ENCODE results near the gene RIPOR1.

RIPOR1 gene

DNA sequence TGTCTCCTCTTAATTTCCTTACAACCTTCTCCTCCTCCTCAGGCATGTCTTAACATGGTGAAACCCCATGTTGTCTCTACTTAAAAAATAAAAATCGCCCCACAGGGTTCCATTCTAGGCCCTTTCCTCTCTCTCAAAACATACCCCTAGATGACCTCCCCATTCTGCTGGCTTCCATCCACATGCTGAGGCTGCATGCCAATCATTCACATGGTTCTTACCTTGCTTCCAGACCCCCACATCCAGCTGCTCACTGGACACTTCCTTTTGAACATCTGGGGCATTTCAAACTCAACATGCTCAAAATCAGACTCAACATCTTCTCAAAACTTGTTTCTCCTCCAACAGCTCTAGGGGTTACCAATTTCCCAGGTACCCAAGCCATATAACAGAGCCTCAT lies 21.3 kb downstream of the RIPOR1 start:
- no peak overlapping the region for H3K9ac ChIP-seq (ENCODE audit: low read depth, low read length)
- H3K9me3 ChIP-seq (ENCODE audit: insufficient read depth, low read depth, low read length): no peaks in the 10 kb centered on the region
- no peaks in the 10 kb centered on the region; the same call in 1 of the 2 replicates for H3K4me1 ChIP-seq (ENCODE audit: insufficient read depth, low read length)
- no peak overlapping the region for H3K4me3 ChIP-seq (ENCODE audit: low read length)
- no peak overlapping the region for H3K27ac ChIP-seq (ENCODE audit: low read length)
- peaks cover 6% of the 10 kb centered on the region; the same call in 1 of the 2 replicates for H3K36me3 ChIP-seq (ENCODE audit: insufficient read depth, low read depth, low read length)
- H3K27me3 ChIP-seq (ENCODE audit: insufficient read depth, low read length): no peaks in the 10 kb centered on the region; the same call in 1 of the 2 replicates

GRCh38 chr16:67551091-67551490 lies 22.5 kb downstream of the RIPOR1 start:
- H3K4me1 ChIP-seq (ENCODE audit: insufficient read depth, low read length): no peaks in the 10 kb centered on the region; the same call in 1 of the 2 replicates
- H3K27ac ChIP-seq (ENCODE audit: low read length): no peak overlapping the region
- no peaks in the 10 kb centered on the region for H3K27me3 ChIP-seq (ENCODE audit: insufficient read depth, low read length)
- H3K9ac ChIP-seq (ENCODE audit: low read depth, low read length): no peak overlapping the region
- peaks cover 6% of the 10 kb centered on the region; the same call in 1 of the 2 replicates for H3K36me3 ChIP-seq (ENCODE audit: insufficient read depth, low read depth, low read length)
- H3K9me3 ChIP-seq (ENCODE audit: insufficient read depth, low read depth, low read length): no peaks in the 10 kb centered on the region
- no peak overlapping the region for H3K4me3 ChIP-seq (ENCODE audit: low read length)

GRCh38 chr16:67551972-67552371 lies 23.3 kb downstream of the RIPOR1 start:
- Histone ChIP-seq H3K9ac (ENCODE audit: low read depth, low read length) (peak overlapping the region; percentile 32; the same call in 1 of the 2 replicates), H3K27me3 (ENCODE audit: insufficient read depth, low read length) (no peaks in the 10 kb centered on the region), H3K4me3 (ENCODE audit: low read length) (no peak overlapping the region), H3K36me3 (ENCODE audit: insufficient read depth, low read depth, low read length) (peaks cover 6% of the 10 kb centered on the region; the same call in 1 of the 2 replicates), H3K27ac (ENCODE audit: low read length) (no peak overlapping the region), H3K4me1 (ENCODE audit: insufficient read depth, low read length) (no peaks in the 10 kb centered on the region; the same call in 1 of the 2 replicates), H3K9me3 (ENCODE audit: insufficient read depth, low read depth, low read length) (no peaks in the 10 kb centered on the region)

GRCh38 chr16:67552476-67552875 lies 23.8 kb downstream of the RIPOR1 start:
- H3K4me1 ChIP-seq (ENCODE audit: insufficient read depth, low read length): no peaks in the 10 kb centered on the region; the same call in 1 of the 2 replicates
- H3K9ac ChIP-seq (ENCODE audit: low read depth, low read length): peak overlapping the region; percentile 32; the same call in 1 of the 2 replicates
- no peak overlapping the region for H3K27ac ChIP-seq (ENCODE audit: low read length)
- H3K4me3 ChIP-seq (ENCODE audit: low read length): no peak overlapping the region
- peaks cover 6% of the 10 kb centered on the region; the same call in 1 of the 2 replicates for H3K36me3 ChIP-seq (ENCODE audit: insufficient read depth, low read depth, low read length)
- H3K27me3 ChIP-seq (ENCODE audit: insufficient read depth, low read length): no peaks in the 10 kb centered on the region
- H3K9me3 ChIP-seq (ENCODE audit: insufficient read depth, low read depth, low read length): no peaks in the 10 kb centered on the region

DNA sequence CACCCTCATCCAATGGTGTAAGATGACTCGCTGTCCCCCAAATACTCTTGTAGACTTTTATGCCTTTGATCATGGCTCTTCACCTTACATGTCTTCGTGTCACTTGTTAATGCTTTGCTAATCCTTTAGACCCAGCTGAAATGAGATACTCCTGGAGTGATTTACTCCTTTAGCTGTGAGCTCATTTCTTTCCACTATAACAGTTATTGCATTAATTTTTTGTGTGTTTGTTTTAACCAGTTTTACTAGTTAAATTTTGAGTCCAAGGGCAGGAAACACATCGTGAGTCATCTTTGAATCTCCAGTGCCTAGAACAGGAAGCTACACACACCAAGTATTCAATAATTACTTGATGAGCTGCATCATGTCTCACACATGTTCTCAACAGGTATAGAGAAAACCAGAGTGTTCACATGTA lies 27.2 kb downstream of the RIPOR1 start:
- Histone ChIP-seq H3K36me3 (ENCODE audit: insufficient read depth, low read depth, low read length) (peaks cover 6% of the 10 kb centered on the region; the same call in 1 of the 2 replicates), H3K4me3 (ENCODE audit: low read length) (no peak overlapping the region), H3K27me3 (ENCODE audit: insufficient read depth, low read length) (no peaks in the 10 kb centered on the region), H3K4me1 (ENCODE audit: insufficient read depth, low read length) (peaks cover under 1% of the 10 kb centered on the region), H3K9me3 (ENCODE audit: insufficient read depth, low read depth, low read length) (no peaks in the 10 kb centered on the region), H3K27ac (ENCODE audit: low read length) (no peak overlapping the region), H3K9ac (ENCODE audit: low read depth, low read length) (no peak overlapping the region; the same call in 1 of the 2 replicates)

DNA sequence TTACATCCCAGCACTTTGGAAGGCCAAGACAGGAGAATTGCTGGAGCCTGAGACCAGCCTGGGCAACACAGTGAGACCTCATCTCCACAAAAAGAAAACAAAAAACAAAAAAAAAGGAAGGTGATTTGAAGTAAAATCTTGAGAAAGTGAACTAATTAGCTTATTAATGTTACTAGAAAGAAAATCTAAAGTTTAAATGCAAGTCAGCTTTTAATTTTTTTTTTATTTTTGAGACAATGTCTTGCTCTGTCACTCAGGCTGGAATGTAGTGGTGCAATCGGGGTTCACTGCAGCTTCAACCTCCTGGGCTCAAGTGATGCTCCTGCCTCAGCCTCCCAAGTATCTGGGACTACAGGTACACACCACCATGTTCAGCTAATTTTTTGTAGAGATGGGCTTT lies 30.2 kb downstream of the RIPOR1 start:
- Histone ChIP-seq H3K4me1 (ENCODE audit: insufficient read depth, low read length) (peaks cover 7% of the 10 kb centered on the region), H3K27ac (ENCODE audit: low read length) (no peak overlapping the region), H3K9me3 (ENCODE audit: insufficient read depth, low read depth, low read length) (no peaks in the 10 kb centered on the region), H3K9ac (ENCODE audit: low read depth, low read length) (no peak overlapping the region), H3K4me3 (ENCODE audit: low read length) (no peak overlapping the region), H3K27me3 (ENCODE audit: insufficient read depth, low read length) (no peaks in the 10 kb centered on the region), H3K36me3 (ENCODE audit: insufficient read depth, low read depth, low read length) (peaks cover 6% of the 10 kb centered on the region; the same call in 1 of the 2 replicates)

DNA sequence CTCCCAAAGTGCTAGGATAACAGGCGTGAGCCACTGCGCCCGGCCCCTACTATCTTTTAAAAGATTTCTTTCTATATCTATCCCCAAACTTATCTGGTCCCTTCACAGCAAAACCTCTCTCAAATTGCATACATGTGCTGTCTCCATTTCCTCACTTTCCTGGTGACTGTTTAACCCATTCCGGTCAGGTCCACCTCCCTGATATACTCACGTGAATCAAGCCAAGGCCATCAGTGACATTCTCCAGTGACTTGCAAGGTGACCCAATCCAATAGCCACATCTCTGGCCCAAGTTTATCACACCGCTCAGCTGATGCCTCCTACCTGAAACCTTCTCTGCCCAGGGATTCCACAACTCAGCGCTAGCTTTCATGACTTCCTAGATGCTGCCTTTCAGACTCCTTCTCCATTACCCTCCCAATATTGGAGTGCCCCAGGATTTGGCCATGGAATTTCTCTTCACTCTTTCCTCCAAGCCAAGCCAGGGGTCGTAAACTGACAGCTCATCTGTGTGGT lies 32.3 kb downstream of the RIPOR1 start:
- Histone ChIP-seq H3K9ac (ENCODE audit: low read depth, low read length) (peak overlapping the region; percentile 94; the same call in 1 of the 2 replicates), H3K27ac (ENCODE audit: low read length) (no peak overlapping the region), H3K27me3 (ENCODE audit: insufficient read depth, low read length) (no peaks in the 10 kb centered on the region), H3K9me3 (ENCODE audit: insufficient read depth, low read depth, low read length) (no peaks in the 10 kb centered on the region), H3K36me3 (ENCODE audit: insufficient read depth, low read depth, low read length) (no peaks in the 10 kb centered on the region), H3K4me1 (ENCODE audit: insufficient read depth, low read length) (peaks cover 7% of the 10 kb centered on the region; the same call in 1 of the 2 replicates), H3K4me3 (ENCODE audit: low read length) (peak overlapping the region; percentile 96)

DNA sequence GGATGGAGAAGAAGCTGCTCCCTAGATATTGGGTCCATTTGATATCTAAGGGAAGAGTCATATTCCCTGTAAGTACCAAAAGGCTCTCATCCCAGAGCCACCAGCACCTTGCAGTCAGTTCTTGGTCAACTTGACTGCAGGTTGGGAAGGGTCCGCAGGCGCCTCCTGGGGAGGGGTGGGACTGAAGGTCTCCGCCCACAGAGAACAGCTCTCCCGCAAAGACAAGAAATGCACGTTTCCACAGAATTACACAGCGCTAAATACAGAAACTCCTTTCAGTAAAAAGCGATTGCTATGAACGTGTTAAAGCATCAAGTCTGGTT lies 32.8 kb downstream of the RIPOR1 start:
- peak overlapping the region; percentile 94 for H3K9ac ChIP-seq (ENCODE audit: low read depth, low read length)
- peaks cover 7% of the 10 kb centered on the region; the same call in 1 of the 2 replicates for H3K4me1 ChIP-seq (ENCODE audit: insufficient read depth, low read length)
- H3K27ac ChIP-seq (ENCODE audit: low read length): peak overlapping the region; percentile 65
- no peaks in the 10 kb centered on the region for H3K36me3 ChIP-seq (ENCODE audit: insufficient read depth, low read depth, low read length)
- H3K4me3 ChIP-seq (ENCODE audit: low read length): peak overlapping the region; percentile 96
- no peaks in the 10 kb centered on the region for H3K9me3 ChIP-seq (ENCODE audit: insufficient read depth, low read depth, low read length)
- H3K27me3 ChIP-seq (ENCODE audit: insufficient read depth, low read length): no peaks in the 10 kb centered on the region

GRCh38 chr16:67561824-67562525 lies 33.3 kb downstream of the RIPOR1 start:
- Histone ChIP-seq H3K27me3 (ENCODE audit: insufficient read depth, low read length) (no peaks in the 10 kb centered on the region), H3K27ac (ENCODE audit: low read length) (peak overlapping the region; percentile 65), H3K36me3 (ENCODE audit: insufficient read depth, low read depth, low read length) (no peaks in the 10 kb centered on the region), H3K4me3 (ENCODE audit: low read length) (peak overlapping the region; percentile 96), H3K9me3 (ENCODE audit: insufficient read depth, low read depth, low read length) (no peaks in the 10 kb centered on the region), H3K9ac (ENCODE audit: low read depth, low read length) (peak overlapping the region; percentile 94), H3K4me1 (ENCODE audit: insufficient read depth, low read length) (peaks cover 7% of the 10 kb centered on the region; the same call in 1 of the 2 replicates)

- no peaks in the 10 kb centered on the region for H3K27me3 ChIP-seq (ENCODE audit: insufficient read depth, low read length)
- H3K4me3 ChIP-seq (ENCODE audit: low read length): peak within 1 kb of the TSS; percentile 96
- H3K27ac ChIP-seq (ENCODE audit: low read length): peak within 1 kb of the TSS; percentile 65
- no peaks in the 10 kb centered on the region for H3K9me3 ChIP-seq (ENCODE audit: insufficient read depth, low read depth, low read length)
- no peaks in the 10 kb centered on the region for H3K36me3 ChIP-seq (ENCODE audit: insufficient read depth, low read depth, low read length)
- H3K9ac ChIP-seq (ENCODE audit: low read depth, low read length): peak within 1 kb of the TSS; percentile 94
- peaks cover 7% of the 10 kb centered on the region; the same call in 1 of the 2 replicates for H3K4me1 ChIP-seq (ENCODE audit: insufficient read depth, low read length)
Measured at GRCh38 chr16:67562526-67562917, 33.9 kb downstream of the RIPOR1 start, which contains the start of gene CTCF. TSS of gene CTCF (plus strand) at chr16:67562526. CDS start at chr16:67610833, 48,307 bp downstream.

- no peaks in the 10 kb centered on the region for H3K9me3 ChIP-seq (ENCODE audit: insufficient read depth, low read depth, low read length)
- H3K4me1 ChIP-seq (ENCODE audit: insufficient read depth, low read length): peaks cover 7% of the 10 kb centered on the region; the same call in 1 of the 2 replicates
- peak overlapping the region; percentile 95 for H3K4me3 ChIP-seq (ENCODE audit: low read length)
- H3K9ac ChIP-seq (ENCODE audit: low read depth, low read length): peak overlapping the region; percentile 94
- peak overlapping the region; percentile 41 for H3K27ac ChIP-seq (ENCODE audit: low read length)
- no peaks in the 10 kb centered on the region for H3K36me3 ChIP-seq (ENCODE audit: insufficient read depth, low read depth, low read length)
- H3K27me3 ChIP-seq (ENCODE audit: insufficient read depth, low read length): no peaks in the 10 kb centered on the region
Measured at GRCh38 chr16:67562918-67563707, 34.5 kb downstream of the RIPOR1 start.

All from iPS-20b (cell line).